Endothelial cell of umbilical vein (primary cell): ENCODE data around the gene GTPBP3.

Experiments used
- CTCF ChIP-seq, 2 donors: IDR thresholded peaks; 1 replicate in 1 of 2; 2 replicates in 1 of 2; pipeline ENCODE4 v1.5.1; 2011; ENCODE audit warnings: low read length in 2 of 2, mild to moderate bottlenecking in 2 of 2, moderate library complexity in 2 of 2, control low read depth in 1 of 2, inconsistent platforms in 1 of 2, low read depth in 1 of 2; ENCODE audit not compliant: insufficient read depth in 1 of 2; ENCODE audit errors: extremely low read depth in 1 of 2
- EZH2 ChIP-seq: IDR thresholded peaks from 2 replicates; pipeline ENCODE4 v1.6.1; 2012; ENCODE audit warnings: borderline replicate concordance, low read depth, mild to moderate bottlenecking, moderate library complexity, low read length, inconsistent platforms; ENCODE audit not compliant: severe bottlenecking
- GATA2 ChIP-seq: IDR thresholded peaks from 2 replicates; pipeline ENCODE4 v1.7.0; 2011; ENCODE audit warnings: low read depth, mild to moderate bottlenecking, moderate library complexity, mixed read lengths, low read length; ENCODE audit not compliant: insufficient read length, insufficient read depth
- JUN ChIP-seq: IDR thresholded peaks from 2 replicates; pipeline ENCODE4 v1.6.1; 2011; ENCODE audit warnings: borderline replicate concordance, low read depth; ENCODE audit not compliant: insufficient read length, insufficient read depth
- MAX ChIP-seq: IDR thresholded peaks from 2 replicates; pipeline ENCODE4 v1.6.1; 2011; ENCODE audit not compliant: insufficient read depth, insufficient read length
- POLR2A ChIP-seq: IDR thresholded peaks from 2 replicates; pipeline ENCODE4 v1.6.1; 2012; ENCODE audit warnings: low read depth, mild to moderate bottlenecking, control low read depth, low read length
- POLR2AphosphoS5 ChIP-seq: IDR thresholded peaks from 2 replicates; pipeline ENCODE4 v1.6.1; 2012; ENCODE audit warnings: low read depth, mild to moderate bottlenecking, control low read depth, low read length, moderate library complexity; ENCODE audit not compliant: insufficient read depth

GRCh38 chr19:17303167-17303939, 34.0 kb upstream of the GTPBP3 start, which contains the start of gene ABHD8:
- TF ChIP-seq GATA2 = no peak
- no peak for TF ChIP-seq POLR2A
- TF ChIP-seq CTCF (IDR thresholded peaks at IDR 0.05; ENCODE audit: extremely low read depth in 1 of 2, insufficient read depth in 1 of 2, low read depth in 1 of 2, low read length in 2 of 2) = peak; percentile 58 to 72
- no peak for TF ChIP-seq EZH2
- TF ChIP-seq POLR2AphosphoS5 = peak; percentile 59
- TF ChIP-seq MAX = peak; percentile 73
- TF ChIP-seq JUN = no peak
